Parathyroid adenoma (tissue), 2 donors: Measurements from ENCODE around the gene CCN6.

Source experiments
- H2AFZ ChIP-seq: fragments of 300-600 bp; sonication (generic); one replicate; pipeline ENCODE4 v1.7.0; 2017; ENCODE audit warnings: antibody characterized with exemption, mild to moderate bottlenecking
- H3K27ac ChIP-seq: fragments of 300-600 bp; sonication (generic); one replicate; pipeline ENCODE4 v1.7.0; 2017
- H3K27me3 ChIP-seq: fragments of 300-600 bp; sonication (generic); one replicate; pipeline ENCODE4 v1.7.0; 2017; ENCODE audit warnings: low read length; ENCODE audit not compliant: control insufficient read depth, insufficient read depth
- H3K36me3 ChIP-seq: fragments of 300-600 bp; sonication (generic); one replicate; pipeline ENCODE4 v1.7.0; 2017; ENCODE audit warnings: low read length; ENCODE audit not compliant: control insufficient read depth, insufficient read depth
- H3K4me1 ChIP-seq: fragments of 300-600 bp; sonication (generic); one replicate; pipeline ENCODE4 v1.7.0; 2017; ENCODE audit warnings: control low read depth
- H3K4me2 ChIP-seq: fragments of 300-600 bp; sonication (generic); one replicate; pipeline ENCODE4 v1.7.0; 2017; ENCODE audit warnings: low read length
- H3K4me3 ChIP-seq: fragments of 300-600 bp; sonication (generic); one replicate; pipeline ENCODE4 v1.7.0; 2017; ENCODE audit warnings: low read depth, low read length
- H3K79me2 ChIP-seq: fragments of 300-600 bp; sonication (generic); one replicate; pipeline ENCODE4 v1.7.0; 2017; ENCODE audit warnings: control low read depth
- H3K9ac ChIP-seq: fragments of 300-600 bp; sonication (generic); one replicate; pipeline ENCODE4 v1.7.0; 2017; ENCODE audit warnings: mild to moderate bottlenecking
- H3K9me3 ChIP-seq: fragments of 300-600 bp; sonication (generic); one replicate; pipeline ENCODE4 v1.7.0; 2017; ENCODE audit warnings: low read length; ENCODE audit not compliant: control insufficient read depth
- TF ChIP-seq, protein P1 (sequence below): fragments of 300-600 bp; sonication (generic); IDR thresholded peaks from one replicate; pipeline ENCODE4 v1.7.0; 2017; ENCODE audit warnings: antibody characterized with exemption, mild to moderate bottlenecking
- donor health status: primary hyperparathyroidism.

CCN6 gene

DNA sequence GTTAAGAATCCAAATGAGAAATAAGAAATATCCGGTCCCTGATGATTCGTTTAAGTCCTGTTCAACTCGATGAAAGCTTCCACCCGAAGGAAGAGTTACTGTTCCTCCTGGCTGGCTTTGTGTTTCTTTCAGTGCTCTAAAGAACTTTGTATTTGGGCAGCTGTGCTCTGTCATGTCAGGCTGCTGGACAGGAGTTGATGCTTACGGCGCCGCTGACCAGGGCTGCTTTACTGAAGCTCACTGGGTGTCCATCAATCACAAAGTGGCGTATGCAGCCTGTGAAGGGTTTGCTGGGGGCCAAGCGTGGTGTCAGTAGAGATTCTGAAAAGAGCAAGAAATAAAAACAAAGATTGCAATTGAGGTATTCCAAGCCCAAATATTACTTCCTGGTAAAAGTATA is 55.4 kb downstream of the CCN6 start:
- H3K4me2 ChIP-seq: no peak overlapping the region
- no peak overlapping the region for H3K27ac ChIP-seq

DNA sequence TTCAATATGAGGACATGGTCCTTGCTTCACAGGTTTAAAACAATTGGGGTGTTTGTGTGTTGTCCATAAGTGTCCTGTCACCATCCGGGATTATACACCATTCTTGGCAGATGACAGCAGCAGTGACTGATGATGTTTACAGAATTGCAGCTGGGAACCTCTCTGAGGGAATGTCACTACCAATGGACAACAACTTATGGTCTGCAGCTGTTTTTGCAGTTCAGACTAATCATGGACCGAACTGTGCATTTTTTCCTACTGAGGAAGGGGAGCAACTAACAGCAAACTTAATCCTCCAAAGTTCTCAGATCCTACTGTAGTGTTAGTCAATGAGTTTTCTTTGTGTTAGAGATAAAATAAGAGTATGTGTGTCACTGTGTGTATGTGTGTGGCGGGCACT is 59.5 kb downstream of the CCN6 start:
- Histone ChIP-seq H3K4me3 (no peak overlapping the region), H3K9ac (no peak overlapping the region), H3K9me3 (no peaks in the 10 kb centered on the region), H3K27me3 (no peaks in the 10 kb centered on the region), H3K27ac (no peak overlapping the region), H2AFZ (no peak overlapping the region), H3K36me3 (no peaks in the 10 kb centered on the region), H3K4me2 (no peak overlapping the region), H3K79me2 (no peaks in the 10 kb centered on the region), H3K4me1 (no peaks in the 10 kb centered on the region)
- TF ChIP-seq, protein P1, sequence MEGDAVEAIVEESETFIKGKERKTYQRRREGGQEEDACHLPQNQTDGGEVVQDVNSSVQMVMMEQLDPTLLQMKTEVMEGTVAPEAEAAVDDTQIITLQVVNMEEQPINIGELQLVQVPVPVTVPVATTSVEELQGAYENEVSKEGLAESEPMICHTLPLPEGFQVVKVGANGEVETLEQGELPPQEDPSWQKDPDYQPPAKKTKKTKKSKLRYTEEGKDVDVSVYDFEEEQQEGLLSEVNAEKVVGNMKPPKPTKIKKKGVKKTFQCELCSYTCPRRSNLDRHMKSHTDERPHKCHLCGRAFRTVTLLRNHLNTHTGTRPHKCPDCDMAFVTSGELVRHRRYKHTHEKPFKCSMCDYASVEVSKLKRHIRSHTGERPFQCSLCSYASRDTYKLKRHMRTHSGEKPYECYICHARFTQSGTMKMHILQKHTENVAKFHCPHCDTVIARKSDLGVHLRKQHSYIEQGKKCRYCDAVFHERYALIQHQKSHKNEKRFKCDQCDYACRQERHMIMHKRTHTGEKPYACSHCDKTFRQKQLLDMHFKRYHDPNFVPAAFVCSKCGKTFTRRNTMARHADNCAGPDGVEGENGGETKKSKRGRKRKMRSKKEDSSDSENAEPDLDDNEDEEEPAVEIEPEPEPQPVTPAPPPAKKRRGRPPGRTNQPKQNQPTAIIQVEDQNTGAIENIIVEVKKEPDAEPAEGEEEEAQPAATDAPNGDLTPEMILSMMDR: no peak

More for the DNA sequence above, 55.4 kb downstream of the CCN6 start:
- Histone ChIP-seq H3K9ac (no peak overlapping the region), H3K4me3 (no peak overlapping the region), H3K79me2 (no peaks in the 10 kb centered on the region), H3K27me3 (no peaks in the 10 kb centered on the region), H3K9me3 (peaks cover 4% of the 10 kb centered on the region), H3K4me1 (no peaks in the 10 kb centered on the region), H3K36me3 (no peaks in the 10 kb centered on the region), H2AFZ (no peak overlapping the region)
- TF ChIP-seq, protein P1: no peak

DNA sequence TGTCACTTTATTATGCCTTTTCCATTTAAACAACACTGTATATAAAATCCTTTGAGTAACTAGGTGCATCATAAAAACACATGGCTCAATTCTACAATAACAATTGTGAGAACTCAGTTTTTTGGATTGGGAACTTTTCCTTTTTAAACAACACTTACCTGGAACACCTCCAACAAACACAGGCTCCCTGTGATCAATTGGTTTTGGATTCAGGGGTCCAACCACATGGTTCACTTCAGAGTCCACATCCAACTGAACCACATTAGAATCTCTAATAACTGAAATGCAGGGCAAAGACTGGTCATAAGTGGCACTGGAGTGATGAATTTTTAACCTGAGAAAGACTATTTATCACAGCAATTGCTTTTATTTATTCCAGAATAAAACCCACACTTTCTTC is 60.0 kb downstream of the CCN6 start:
- H3K36me3 ChIP-seq: no peaks in the 10 kb centered on the region
- no peak overlapping the region for H3K4me2 ChIP-seq
- no peak overlapping the region for H3K27ac ChIP-seq
- no peaks in the 10 kb centered on the region for H3K4me1 ChIP-seq
- H2AFZ ChIP-seq: no peak overlapping the region
- no peaks in the 10 kb centered on the region for H3K9me3 ChIP-seq
- no peak overlapping the region for H3K9ac ChIP-seq
- TF ChIP-seq, protein P1: no peak
- no peak overlapping the region for H3K4me3 ChIP-seq
- H3K79me2 ChIP-seq: no peaks in the 10 kb centered on the region
- no peaks in the 10 kb centered on the region for H3K27me3 ChIP-seq

DNA sequence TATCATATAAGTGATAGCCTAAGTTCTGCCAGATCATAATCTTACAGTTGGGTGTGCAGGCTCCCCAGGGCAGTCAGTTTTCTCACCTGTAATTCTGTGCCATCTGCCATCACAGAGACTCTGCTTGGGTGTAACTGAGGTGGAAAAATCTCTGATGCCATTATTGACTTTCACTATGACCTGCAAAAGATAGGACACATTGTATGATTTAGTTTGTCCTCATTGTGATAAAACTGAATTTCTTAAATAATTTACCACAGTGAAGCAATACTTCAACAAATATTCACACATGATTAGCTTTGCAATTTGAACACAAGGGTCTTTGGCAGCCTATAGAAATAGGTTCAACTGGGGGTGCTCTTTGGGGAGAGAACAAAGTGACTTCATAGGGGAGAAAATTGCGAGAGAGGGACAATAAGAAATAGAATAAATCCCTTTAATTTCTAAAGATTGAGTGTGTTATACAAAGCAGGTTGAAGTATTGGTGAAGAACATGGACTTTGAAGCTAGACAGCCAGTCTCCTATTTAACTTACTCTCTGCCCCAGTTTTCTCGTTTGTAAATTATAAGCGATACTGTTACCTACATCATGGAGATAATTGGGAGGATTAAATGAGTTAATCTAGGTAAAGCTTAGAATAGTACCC is 60.8 kb downstream of the CCN6 start:
- Histone ChIP-seq H3K79me2 (no peaks in the 10 kb centered on the region), H3K36me3 (no peaks in the 10 kb centered on the region), H3K4me2 (no peak overlapping the region), H3K4me3 (no peak overlapping the region), H3K9ac (no peak overlapping the region), H3K9me3 (no peaks in the 10 kb centered on the region), H3K27me3 (no peaks in the 10 kb centered on the region), H2AFZ (no peak overlapping the region), H3K27ac (no peak overlapping the region), H3K4me1 (no peaks in the 10 kb centered on the region)
- TF ChIP-seq, protein P1: no peak

DNA sequence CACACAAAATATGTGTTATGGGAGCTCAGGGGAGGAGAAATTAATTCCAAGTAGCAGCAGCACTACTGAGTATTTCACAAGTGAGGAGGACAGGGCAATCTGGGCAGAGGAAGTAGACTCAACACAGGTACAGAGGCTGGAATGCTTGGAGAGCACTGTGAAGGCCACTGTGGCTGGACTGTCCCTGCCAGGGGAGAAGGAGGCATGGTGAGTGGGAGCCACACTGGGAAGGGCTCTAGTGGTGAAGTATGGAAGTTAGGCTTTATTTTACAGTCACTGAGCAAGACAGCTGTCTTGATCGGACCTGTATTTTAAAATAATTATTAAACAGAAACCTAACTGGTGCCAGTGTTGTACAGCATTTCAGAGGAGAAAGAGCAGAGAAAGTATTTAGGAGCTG is 62.3 kb downstream of the CCN6 start:
- Histone ChIP-seq H3K36me3 (no peaks in the 10 kb centered on the region), H3K4me3 (no peak overlapping the region), H2AFZ (no peak overlapping the region), H3K4me2 (no peak overlapping the region), H3K27ac (no peak overlapping the region), H3K79me2 (no peaks in the 10 kb centered on the region), H3K4me1 (no peaks in the 10 kb centered on the region), H3K9me3 (no peaks in the 10 kb centered on the region), H3K9ac (no peak overlapping the region), H3K27me3 (no peaks in the 10 kb centered on the region)
- TF ChIP-seq, protein P1: no peak
